Subcutaneous adipose tissue (tissue), 4 donors: ENCODE data around the gene PITPNM1. TPM values are rescaled to one million over a fixed set of nuclear protein-coding genes. Genes with fewer than 3 reads are reported as not detected.

Experiments used
- CTCF ChIP-seq: fragments of 450-650 bp; IDR thresholded peaks from one replicate; pipeline ENCODE4 v1.5.1; 2016; ENCODE audit warnings: low read depth, mild to moderate bottlenecking, control low read depth, antibody characterized with exemption, moderate library complexity
- total RNA-seq, 4 donors: library from RNA; depleted of rRNA; stranded (reverse); fragments of >200 nt; gene quantifications; one replicate each; pipeline ENCODE4 v1.1.0, GENCODE V29; 2016

The PITPNM1 gene
- total RNA-seq, 4 donors from 2014 or later, result 9.2 to 14.9 (median 11.9) TPM

- no peak for TF ChIP-seq CTCF
Observed at GRCh38 chr11:67499808-67500483, 5.2 kb downstream of the PITPNM1 start.

- TF ChIP-seq CTCF, result no peak
Observed at GRCh38 chr11:67498544-67498972, 6.6 kb downstream of the PITPNM1 start.

GRCh38 chr11:67497656-67498291 is 7.4 kb downstream of the PITPNM1 start:
- TF ChIP-seq CTCF, result no peak

GRCh38 chr11:67496113-67496512 is 9.1 kb downstream of the PITPNM1 start:
- no peak for TF ChIP-seq CTCF

- no peak for TF ChIP-seq CTCF
Observed at GRCh38 chr11:67495234-67496005, 9.7 kb downstream of the PITPNM1 start.

- TF ChIP-seq CTCF, result no peak
Observed at GRCh38 chr11:67494371-67495233, 10.6 kb downstream of the PITPNM1 start.
